Endothelial cell (in vitro differentiated cells): ENCODE data around the gene NDST3. TPM values are rescaled to one million over a fixed set of nuclear protein-coding genes. Genes with fewer than 3 reads are reported as not detected.

ENCODE experiments used
- DNase-seq: peaks from one replicate; pipeline ENCODE4 v3.0.0; 2021; ENCODE audit warnings: low spot score
- H3K27ac Mint-ChIP-seq: one replicate; pipeline ENCODE4 v1.8.0; 2021; ENCODE audit warnings: mixed read lengths, inconsistent platforms; ENCODE audit not compliant: unreplicated experiment
- H3K27me3 Mint-ChIP-seq: one replicate; pipeline ENCODE4 v1.8.0; 2021; ENCODE audit warnings: mild to moderate bottlenecking, moderate library complexity, mixed read lengths, inconsistent platforms; ENCODE audit not compliant: unreplicated experiment
- H3K36me3 Mint-ChIP-seq: one replicate; pipeline ENCODE4 v1.8.0; 2021; ENCODE audit warnings: mild to moderate bottlenecking, low read depth, mixed read lengths, inconsistent platforms; ENCODE audit not compliant: unreplicated experiment
- H3K4me1 Mint-ChIP-seq: one replicate; pipeline ENCODE4 v1.8.0; 2021; ENCODE audit warnings: mild to moderate bottlenecking, mixed read lengths, inconsistent platforms; ENCODE audit not compliant: unreplicated experiment
- H3K4me3 Mint-ChIP-seq: one replicate; pipeline ENCODE4 v1.8.0; 2021; ENCODE audit warnings: mild to moderate bottlenecking, mixed read lengths, inconsistent platforms; ENCODE audit not compliant: unreplicated experiment
- H3K9me3 Mint-ChIP-seq: one replicate; pipeline ENCODE4 v1.8.0; 2021; ENCODE audit warnings: mixed read lengths, inconsistent platforms; ENCODE audit not compliant: unreplicated experiment
- CTCF ChIP-seq: fragments of 200-600 bp; sonication (generic); IDR thresholded peaks from one replicate; pipeline ENCODE4 v1.5.0; 2021; ENCODE audit warnings: antibody characterized with exemption; ENCODE audit not compliant: unreplicated experiment
- total RNA-seq: library from RNA; stranded (reverse); fragmentation: NEBNext Ultra II Directional; extraction: Animal tissue kit (Norgen Biotek cat#: 25700); gene quantifications from one replicate; pipeline ENCODE4 v1.2.1, GENCODE V29; 2021; ENCODE audit not compliant: unreplicated experiment

Gene NDST3
- total RNA-seq, 1 donor from 2014 or later, result 11.9 TPM

- peak overlapping the region; percentile 97 for H3K4me3 Mint-ChIP-seq
- peaks cover 16% of the 10 kb centered on the region for H3K4me1 Mint-ChIP-seq
- H3K27me3 Mint-ChIP-seq, result peaks cover 4% of the 10 kb centered on the region
- no peak for TF ChIP-seq CTCF
- no peaks in the 10 kb centered on the region for H3K36me3 Mint-ChIP-seq
- H3K9me3 Mint-ChIP-seq, result no peaks in the 10 kb centered on the region
- DNase-seq, result peak; percentile 93
- peak overlapping the region; percentile 97 for H3K27ac Mint-ChIP-seq
Observed at GRCh38 chr4:118278473-118279274, 244.4 kb downstream of the NDST3 start.

- TF ChIP-seq CTCF, result no peak
- Mint-ChIP-seq H3K36me3 (no peaks in the 10 kb centered on the region), H3K9me3 (no peaks in the 10 kb centered on the region), H3K4me1 (peaks cover 16% of the 10 kb centered on the region), H3K27ac (peak overlapping the region; percentile 40), H3K4me3 (peak overlapping the region; percentile 97), H3K27me3 (peaks cover 4% of the 10 kb centered on the region)
- DNase-seq, result no peak
Observed at GRCh38 chr4:118279328-118279727, 245.0 kb downstream of the NDST3 start.

GRCh38 chr4:118279920-118280432, 245.7 kb downstream of the NDST3 start:
- peaks cover 16% of the 10 kb centered on the region for H3K4me1 Mint-ChIP-seq
- no peak overlapping the region for H3K27ac Mint-ChIP-seq
- H3K36me3 Mint-ChIP-seq, result no peaks in the 10 kb centered on the region
- peaks cover 4% of the 10 kb centered on the region for H3K27me3 Mint-ChIP-seq
- no peaks in the 10 kb centered on the region for H3K9me3 Mint-ChIP-seq
- no peak for TF ChIP-seq CTCF
- no peak for DNase-seq
- peak overlapping the region; percentile 97 for H3K4me3 Mint-ChIP-seq

- peak; percentile 29 for TF ChIP-seq CTCF
- H3K4me3 Mint-ChIP-seq, result no peak overlapping the region
- no peaks in the 10 kb centered on the region for H3K36me3 Mint-ChIP-seq
- no peak overlapping the region for H3K27ac Mint-ChIP-seq
- H3K9me3 Mint-ChIP-seq, result no peaks in the 10 kb centered on the region
- H3K4me1 Mint-ChIP-seq, result peaks cover 13% of the 10 kb centered on the region
- DNase-seq, result peak; percentile 53
- H3K27me3 Mint-ChIP-seq, result peaks cover 4% of the 10 kb centered on the region
Observed at GRCh38 chr4:118280501-118281218, 246.4 kb downstream of the NDST3 start.
